A549 (cell line): ENCODE results near the gene PRTFDC1.

ENCODE experiments used
- CEBPB ChIP-seq, 2 experiments: fragments of >200 bp in 1 of 2; sonication (Bioruptor Twin) in 1 of 2; formaldehyde crosslinking in 1 of 2; IDR thresholded peaks; 2 replicates each; pipeline ENCODE4 v1.6.1; 2012 to 2016
- TFCP2L1 ChIP-seq: fragments of 250-450 bp; sonication (Bioruptor Pico); IDR thresholded peaks from 2 replicates; pipeline ENCODE4 v1.5.0; 2021; ENCODE audit warnings: mild to moderate bottlenecking
- TF ChIP-seq, protein P1 (sequence below): fragments of >200 bp; sonication (Bioruptor Twin); formaldehyde crosslinking; IDR thresholded peaks from 3 replicates; pipeline ENCODE4 v1.5.1; 2016

DNA sequence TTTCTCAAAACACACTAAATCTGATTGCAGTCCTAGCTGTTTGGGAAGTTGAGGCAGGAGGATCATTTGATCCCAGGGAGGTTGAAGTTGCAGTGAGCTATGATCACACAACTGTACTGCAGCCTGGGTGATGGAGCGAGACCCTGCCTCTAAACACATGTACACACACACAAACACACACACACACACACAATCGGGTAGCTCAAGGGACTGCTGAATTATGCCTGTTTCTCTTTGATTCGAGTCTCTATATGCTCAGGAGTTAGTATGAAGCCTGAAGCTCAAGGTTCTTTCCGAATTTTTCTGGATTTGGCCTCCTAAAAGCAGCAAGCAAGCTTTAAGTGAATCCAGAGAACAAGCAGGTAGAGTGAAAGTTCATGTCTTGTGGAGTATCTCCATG, 22.5 kb downstream of the PRTFDC1 start:
- TF ChIP-seq CEBPB (IDR thresholded peaks at IDR 0.05) (no peak), TFCP2L1 (CRISPR knock-in tag) (no peak)
- TF ChIP-seq, protein P1, sequence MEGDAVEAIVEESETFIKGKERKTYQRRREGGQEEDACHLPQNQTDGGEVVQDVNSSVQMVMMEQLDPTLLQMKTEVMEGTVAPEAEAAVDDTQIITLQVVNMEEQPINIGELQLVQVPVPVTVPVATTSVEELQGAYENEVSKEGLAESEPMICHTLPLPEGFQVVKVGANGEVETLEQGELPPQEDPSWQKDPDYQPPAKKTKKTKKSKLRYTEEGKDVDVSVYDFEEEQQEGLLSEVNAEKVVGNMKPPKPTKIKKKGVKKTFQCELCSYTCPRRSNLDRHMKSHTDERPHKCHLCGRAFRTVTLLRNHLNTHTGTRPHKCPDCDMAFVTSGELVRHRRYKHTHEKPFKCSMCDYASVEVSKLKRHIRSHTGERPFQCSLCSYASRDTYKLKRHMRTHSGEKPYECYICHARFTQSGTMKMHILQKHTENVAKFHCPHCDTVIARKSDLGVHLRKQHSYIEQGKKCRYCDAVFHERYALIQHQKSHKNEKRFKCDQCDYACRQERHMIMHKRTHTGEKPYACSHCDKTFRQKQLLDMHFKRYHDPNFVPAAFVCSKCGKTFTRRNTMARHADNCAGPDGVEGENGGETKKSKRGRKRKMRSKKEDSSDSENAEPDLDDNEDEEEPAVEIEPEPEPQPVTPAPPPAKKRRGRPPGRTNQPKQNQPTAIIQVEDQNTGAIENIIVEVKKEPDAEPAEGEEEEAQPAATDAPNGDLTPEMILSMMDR: no peak
